NCI-H2171 treated with DMSO at 0.1 percent for 48 hours (cell line): ENCODE data around the gene GAMT.

Source experiments
- DNase-seq: peaks from one replicate; lab custom pipeline; 2025; lab: John Stamatoyannopoulos, UW

GAMT gene

DNA sequence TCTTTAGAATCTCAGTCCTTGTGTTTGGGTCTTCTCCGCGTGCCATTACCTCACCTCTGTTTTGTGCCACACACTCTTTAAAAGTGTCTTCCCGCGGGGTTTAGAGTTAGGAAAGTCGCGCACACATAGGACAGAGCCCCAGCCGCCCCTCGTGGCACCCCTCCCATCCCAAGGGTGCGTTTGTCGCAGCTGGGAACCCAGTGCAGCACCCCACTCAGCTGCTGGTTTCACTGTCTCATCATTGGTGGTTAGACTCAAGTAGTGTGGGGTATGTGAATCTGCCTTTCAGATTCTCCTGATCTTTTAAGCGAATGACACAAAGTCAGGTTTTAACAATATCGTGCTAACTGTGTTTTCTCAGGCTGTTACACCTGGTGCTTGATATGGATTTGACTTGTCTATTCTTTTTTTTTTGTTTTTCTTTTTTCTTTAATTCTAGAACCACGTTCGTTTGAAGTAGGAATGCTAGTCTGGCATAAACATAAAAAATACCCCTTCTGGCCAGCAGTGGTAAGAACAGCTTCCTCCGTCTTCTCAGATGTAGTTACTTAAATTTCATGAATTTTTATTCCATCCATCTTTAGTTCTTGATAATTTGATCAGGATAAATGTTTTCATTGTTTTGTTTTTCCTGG lies 37.2 kb downstream of the GAMT start:
- DNase-seq, result no peak

DNA sequence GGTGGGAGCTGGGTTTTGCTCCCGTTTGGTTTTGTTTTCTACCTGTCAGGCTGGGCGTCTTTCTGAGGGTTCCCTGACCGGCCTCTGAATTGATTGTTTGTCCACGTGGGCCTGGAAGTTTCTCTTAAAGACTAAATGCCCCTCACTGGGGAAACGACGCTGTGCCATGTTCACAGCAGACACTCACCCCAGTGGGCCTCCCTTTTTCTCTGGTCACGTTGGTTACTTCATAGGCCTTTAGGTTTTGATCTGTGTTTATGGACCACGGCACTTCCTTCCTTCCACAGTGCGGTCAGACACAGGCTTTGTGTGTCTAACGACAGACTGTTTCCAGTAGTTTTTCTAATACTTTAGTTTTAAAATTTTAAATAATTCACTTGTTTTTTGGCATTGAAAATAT lies 37.7 kb downstream of the GAMT start:
- no peak for DNase-seq

- DNase-seq, result no peak
Observed at GRCh38 chr19:1362387-1363257, 38.7 kb downstream of the GAMT start.

- DNase-seq, result no peak
Observed at GRCh38 chr19:1361601-1362386, 39.5 kb downstream of the GAMT start.

GRCh38 chr19:1360818-1361461 lies 40.4 kb downstream of the GAMT start:
- no peak for DNase-seq

DNA sequence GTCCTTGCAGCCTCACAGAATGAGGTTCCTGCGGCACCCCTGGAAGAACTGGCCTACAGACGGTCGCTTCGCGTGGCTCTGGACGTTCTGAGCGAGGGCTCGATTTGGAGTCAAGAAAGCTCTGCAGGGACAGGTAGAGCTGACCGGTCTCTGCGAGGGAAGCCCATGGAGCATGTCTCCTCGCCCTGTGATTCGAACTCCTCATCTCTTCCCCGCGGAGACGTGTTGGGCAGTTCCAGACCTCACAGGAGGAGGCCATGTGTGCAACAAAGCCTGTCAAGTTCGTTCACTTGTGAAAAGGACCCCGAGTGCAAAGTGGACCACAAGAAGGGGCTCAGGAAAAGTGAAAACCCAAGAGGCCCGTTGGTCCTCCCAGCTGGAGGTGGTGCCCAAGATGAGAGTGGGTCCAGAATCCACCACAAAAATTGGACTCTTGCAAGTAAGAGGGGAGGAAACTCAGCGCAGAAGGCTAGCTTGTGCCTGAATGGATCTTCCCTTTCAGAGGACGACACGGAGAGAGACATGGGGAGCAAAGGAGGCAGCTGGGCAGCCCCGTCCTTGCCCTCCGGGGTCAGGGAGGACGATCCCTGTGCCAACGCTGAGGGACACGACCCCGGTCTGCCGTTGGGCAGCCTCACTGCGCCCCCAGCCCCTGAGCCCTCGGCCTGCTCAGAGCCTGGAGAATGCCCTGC lies 41.1 kb downstream of the GAMT start:
- DNase-seq, result no peak

DNA sequence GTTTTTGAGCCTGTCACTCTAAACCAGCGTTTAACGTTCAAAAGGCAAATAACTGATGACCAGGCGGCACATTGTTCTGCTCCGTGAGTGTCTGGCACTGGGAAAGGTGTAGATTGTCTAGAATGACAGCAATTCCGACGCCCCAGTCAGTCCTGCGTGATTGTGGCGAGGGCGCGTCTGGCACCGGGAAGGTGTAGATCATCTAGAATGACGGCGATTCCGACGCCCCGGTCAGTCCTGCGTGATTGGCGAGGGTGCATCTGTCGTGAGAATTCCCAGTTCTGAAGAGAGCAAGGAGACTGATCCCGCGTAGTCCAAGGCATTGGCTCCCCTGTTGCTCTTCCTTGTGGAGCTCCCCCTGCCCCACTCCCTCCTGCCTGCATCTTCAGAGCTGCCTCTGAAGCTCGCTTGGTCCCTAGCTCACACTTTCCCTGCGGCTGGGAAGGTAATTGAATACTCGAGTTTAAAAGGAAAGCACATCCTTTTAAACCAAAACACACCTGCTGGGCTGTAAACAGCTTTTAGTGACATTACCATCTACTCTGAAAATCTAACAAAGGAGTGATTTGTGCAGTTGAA lies 43.7 kb downstream of the GAMT start:
- no peak for DNase-seq

- DNase-seq, result no peak
Observed at GRCh38 chr19:1356508-1356865, 44.9 kb downstream of the GAMT start.

DNA sequence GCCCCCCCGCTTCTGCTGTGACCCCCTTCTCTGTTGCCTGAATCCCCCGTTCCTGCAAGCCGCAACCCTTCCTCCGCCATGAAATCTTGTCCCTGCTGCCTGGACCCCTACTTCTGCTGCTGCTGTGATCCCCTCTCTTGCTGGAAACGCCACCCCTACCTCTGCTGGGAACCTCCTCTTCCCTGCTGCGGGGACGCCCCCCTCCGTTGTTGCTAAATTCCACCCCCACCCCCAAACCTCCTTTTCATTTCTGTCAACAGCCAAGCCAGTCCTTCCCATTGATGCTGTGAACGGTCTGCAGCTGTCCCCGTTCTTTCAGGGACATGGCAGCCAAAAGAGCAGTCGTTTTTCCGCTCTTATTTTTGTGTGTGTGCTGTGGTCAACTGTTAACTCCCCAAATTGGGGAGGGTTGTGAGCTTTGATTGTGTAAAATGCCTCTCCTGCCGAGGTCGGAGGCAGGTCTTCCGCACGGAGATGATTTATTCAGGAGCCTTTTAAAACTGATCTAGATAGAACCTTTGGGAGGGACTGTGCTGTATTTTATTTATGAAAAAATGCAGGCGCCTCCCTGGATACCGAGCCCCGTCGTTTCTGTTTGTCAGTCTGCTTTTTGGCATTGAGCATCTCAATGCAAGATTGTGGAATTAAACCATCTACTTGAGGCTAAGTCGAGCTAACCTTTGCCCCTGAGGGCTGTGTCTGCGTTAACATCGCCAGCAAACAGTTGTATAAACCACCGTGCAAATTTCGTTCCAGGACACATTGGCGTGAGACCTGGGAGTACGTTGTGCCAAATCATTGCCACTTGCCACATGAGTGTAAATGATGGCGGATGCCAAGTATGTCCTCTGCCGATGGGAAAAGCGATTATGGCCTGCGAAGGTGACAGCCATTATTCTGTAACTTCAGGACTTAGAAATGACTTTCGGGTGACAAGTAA lies 45.5 kb downstream of the GAMT start:
- no peak for DNase-seq

- no peak for DNase-seq
Observed at GRCh38 chr19:1354970-1355567, 46.3 kb downstream of the GAMT start.

- no peak for DNase-seq
Observed at GRCh38 chr19:1353144-1353543, 48.2 kb downstream of the GAMT start.

GRCh38 chr19:1351381-1351851 lies 49.9 kb downstream of the GAMT start:
- DNase-seq, result no peak

DNA sequence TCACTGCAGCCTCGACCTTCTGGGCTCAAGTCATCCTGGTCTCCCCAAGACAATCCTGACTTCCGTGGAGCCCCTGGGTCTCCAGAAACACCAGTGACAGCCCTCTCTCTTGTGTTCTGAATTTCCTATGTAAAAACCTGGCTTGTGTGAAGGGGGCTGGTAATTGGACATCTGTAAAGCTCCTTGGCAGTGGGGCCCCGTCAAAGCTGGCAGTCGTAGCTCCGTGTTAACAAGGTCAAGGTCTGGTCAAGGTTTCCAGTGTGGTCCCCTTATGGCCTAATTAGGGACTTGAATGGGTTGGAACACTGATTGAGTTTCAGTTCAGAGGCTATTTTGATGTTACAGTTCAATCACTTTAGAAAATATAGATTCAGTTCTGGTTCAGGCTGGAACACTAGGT lies 50.5 kb downstream of the GAMT start:
- DNase-seq, result no peak

GRCh38 chr19:1349211-1349610 lies 52.1 kb downstream of the GAMT start:
- no peak for DNase-seq
